GM12892 (cell line): ENCODE results near the gene MYO18A.

ENCODE experiments used
- DNase-seq: peaks from one replicate; pipeline ENCODE4 v3.0.0; 2011; ENCODE audit not compliant: insufficient read length
- FAIRE-seq: peaks from 2 replicates; lab custom pipeline; 2011; peaks lifted over from hg19 to GRCh38; lab: Jason Lieb, UNC
- POLR2A ChIP-seq: IDR thresholded peaks from 2 replicates; pipeline ENCODE4 v1.6.1; 2011; ENCODE audit warnings: low read depth, low read length, control low read depth
- POLR2AphosphoS5 ChIP-seq: IDR thresholded peaks from 2 replicates; pipeline ENCODE4 v1.6.1; 2011; ENCODE audit warnings: low read depth, low read length, control low read depth
- TAF1 ChIP-seq: IDR thresholded peaks from 2 replicates; pipeline ENCODE4 v1.6.1; 2011; ENCODE audit warnings: low read depth, mild to moderate bottlenecking, control low read depth, low read length, borderline replicate concordance

Gene MYO18A

GRCh38 chr17:29165261-29165660 lies 14.9 kb downstream of the MYO18A start:
- DNase-seq (no peak), FAIRE-seq (no peak)
- no peak for TF ChIP-seq POLR2AphosphoS5
- TF ChIP-seq TAF1: no peak
- TF ChIP-seq POLR2A: no peak

DNA sequence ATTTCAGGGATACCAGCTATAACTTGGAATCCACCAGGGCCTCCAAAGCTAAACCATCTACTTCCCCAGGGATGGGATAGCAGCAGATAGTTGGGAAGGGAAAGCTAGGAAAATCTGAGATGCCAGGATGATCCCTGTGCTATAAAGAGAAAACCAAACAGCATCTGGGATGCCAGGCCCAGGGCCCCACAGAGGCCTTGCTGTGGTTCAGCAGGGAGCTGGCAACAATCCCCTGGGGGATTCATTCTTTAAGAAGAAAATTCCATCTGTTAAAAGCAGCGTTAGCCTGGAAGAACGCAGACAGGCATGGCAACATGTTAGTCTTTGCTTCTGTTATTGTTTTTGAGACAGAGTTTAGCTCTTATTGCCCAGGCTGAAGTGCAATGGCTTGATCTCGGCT lies 16.6 kb downstream of the MYO18A start:
- TF ChIP-seq TAF1: no peak
- no peak for TF ChIP-seq POLR2AphosphoS5
- TF ChIP-seq POLR2A: no peak
- FAIRE-seq (no peak), DNase-seq (no peak)

DNA sequence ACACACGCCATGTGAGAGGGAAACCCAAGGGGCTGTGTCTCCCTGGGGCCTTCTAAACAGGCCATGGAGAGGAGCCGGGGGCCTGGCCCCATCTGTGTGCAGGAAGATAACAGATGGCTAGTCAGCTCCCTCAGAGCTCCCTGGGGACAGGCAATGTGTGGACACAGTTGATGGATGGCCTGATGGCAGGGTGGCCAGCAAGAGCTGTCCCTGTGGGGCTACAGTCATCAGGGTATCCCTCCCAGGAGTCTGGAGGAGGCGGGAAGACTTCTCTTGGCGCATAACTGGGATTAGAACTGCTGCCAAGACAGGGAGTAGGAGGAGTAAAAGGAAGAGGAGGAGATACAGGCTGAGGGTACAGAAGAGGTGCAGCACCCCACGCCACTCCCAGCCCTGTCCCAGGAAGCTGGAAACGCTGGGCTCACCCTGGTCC lies 17.3 kb downstream of the MYO18A start:
- TF ChIP-seq POLR2A: no peak
- TF ChIP-seq TAF1: no peak
- DNase-seq (no peak), FAIRE-seq (no peak)

GRCh38 chr17:29162082-29162908 lies 17.9 kb downstream of the MYO18A start:
- FAIRE-seq (no peak), DNase-seq (no peak)
- TF ChIP-seq TAF1 (no peak), POLR2A (no peak), POLR2AphosphoS5 (no peak)

DNA sequence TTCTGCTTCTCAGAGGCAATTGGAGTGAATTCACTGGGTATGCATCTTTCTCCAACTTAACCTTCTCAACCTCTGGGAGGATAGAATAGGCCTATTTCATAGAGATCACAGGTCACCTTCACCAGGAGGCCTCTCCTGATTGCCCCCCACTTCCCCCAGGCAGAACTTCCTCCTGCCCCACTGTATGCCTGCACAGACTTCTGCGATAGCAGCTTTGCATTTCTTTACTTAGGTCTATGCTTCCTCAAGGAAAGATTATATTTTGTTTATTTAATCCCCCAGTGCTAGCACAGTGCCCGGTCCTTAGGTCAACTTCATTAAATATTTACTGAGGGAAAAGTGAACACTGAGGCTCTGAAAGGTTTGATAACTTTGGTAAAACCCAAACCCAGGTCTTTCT lies 19.9 kb downstream of the MYO18A start:
- FAIRE-seq (no peak), DNase-seq (no peak)
- TF ChIP-seq POLR2AphosphoS5 (no peak), TAF1 (no peak), POLR2A (no peak)

GRCh38 chr17:29159306-29159860 lies 20.8 kb downstream of the MYO18A start:
- DNase-seq (no peak), FAIRE-seq (no peak)
- TF ChIP-seq TAF1: 0 out of 2 replicates have a peak, but pooled peaks have one; percentile 20
- no peak for TF ChIP-seq POLR2AphosphoS5

DNA sequence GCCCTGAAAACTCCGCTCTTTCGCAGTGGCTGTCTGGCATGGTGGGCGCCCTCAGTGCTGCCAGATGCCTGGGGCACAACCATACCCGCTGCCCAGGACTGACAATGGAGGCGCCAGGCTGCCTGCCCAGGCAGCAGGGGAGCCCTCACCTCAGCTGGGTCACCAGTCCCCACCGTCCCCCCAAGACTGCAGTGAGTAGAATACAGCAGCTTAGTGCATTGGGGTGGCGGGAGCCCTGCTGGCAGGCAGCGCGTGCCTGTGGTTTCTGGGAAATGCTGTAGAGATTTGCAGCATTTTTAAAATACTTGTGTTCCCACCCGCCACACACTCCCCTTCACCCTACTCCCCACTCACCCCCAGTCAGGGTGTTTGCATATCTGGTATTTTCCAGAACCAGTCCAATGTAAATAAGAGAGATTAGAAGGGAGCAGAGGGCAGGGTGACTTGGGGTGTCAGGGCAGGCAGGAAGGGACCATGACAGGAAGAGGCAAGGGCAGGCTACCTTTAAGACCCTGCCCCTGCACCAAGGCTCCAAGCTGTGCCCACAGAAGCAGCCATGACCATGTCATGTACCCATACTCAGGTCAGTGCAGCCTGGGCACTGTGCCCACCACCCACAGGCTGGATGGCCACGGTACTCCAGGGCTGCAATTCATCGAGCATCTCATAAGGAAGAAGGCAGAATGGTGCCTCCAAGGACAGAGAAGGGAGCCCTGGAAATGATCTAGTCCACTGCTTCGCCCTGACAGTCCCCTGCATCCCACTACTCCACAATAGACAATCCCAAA lies 21.5 kb downstream of the MYO18A start:
- no peak for TF ChIP-seq POLR2A
- no peak for TF ChIP-seq TAF1
- TF ChIP-seq POLR2AphosphoS5: no peak
- FAIRE-seq: no peak
- no peak for DNase-seq

DNA sequence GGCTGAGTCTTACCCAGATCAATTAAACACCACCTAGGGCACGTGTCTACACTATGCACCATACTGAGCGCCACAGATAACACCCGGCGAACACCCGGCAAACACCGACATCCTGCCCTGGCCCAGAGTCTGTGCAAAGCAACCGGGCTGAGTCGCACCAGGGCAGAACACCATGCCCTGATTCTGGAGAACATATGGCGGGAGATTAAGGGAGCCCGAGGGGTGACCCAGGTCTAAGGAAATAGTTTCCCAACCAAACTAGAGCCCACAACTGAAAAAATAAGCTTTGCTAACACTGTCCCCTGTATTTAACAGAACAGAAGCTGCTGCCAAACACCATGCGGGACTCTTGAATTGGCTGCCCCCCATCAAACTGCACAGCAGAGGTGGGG lies 22.1 kb downstream of the MYO18A start:
- DNase-seq (no peak), FAIRE-seq (no peak)
- no peak for TF ChIP-seq POLR2A
- no peak for TF ChIP-seq POLR2AphosphoS5
- TF ChIP-seq TAF1: no peak

DNA sequence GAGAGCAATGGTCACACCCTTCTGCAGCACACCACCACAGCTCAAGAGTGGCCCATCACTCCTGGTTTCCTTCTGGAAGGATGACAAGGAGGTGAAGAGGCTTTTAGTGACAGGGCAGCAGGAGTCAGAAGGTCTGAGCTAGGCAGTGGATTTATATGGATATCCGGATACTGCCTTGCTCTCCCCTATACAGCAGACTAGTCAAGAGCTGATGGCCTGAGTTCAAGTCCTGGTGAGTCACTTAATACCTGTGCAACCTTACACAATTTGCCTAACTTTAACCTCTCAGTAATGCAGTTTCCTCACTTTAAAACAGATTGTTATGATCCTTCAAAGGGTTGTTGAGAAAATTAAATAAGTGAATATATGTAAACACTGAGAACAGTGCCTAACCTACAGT lies 22.9 kb downstream of the MYO18A start:
- TF ChIP-seq POLR2A (no peak), POLR2AphosphoS5 (no peak), TAF1 (no peak)
- FAIRE-seq (no peak), DNase-seq (no peak)

GRCh38 chr17:29156781-29157180 lies 23.4 kb downstream of the MYO18A start:
- FAIRE-seq (no peak), DNase-seq (no peak)
- TF ChIP-seq POLR2AphosphoS5: no peak
- TF ChIP-seq TAF1: no peak
- TF ChIP-seq POLR2A: no peak

DNA sequence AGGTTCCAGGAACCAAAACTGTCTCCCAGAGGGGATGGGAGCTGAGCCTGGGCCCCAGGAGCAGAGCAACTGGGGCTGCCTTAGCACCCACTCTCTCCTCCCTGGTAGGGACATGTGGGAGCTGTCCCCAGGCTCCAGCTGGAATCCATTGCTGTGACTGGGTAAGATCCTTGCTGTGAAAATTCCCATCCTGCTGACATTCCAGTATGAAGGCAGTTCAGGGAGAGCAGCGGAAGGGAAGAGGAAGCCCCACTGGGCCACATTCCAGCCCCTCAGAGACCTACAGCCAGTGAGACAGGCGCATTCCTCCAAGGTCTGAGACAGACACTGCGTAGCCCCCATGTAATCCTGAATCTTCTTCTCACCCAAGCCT lies 24.2 kb downstream of the MYO18A start:
- TF ChIP-seq TAF1: no peak
- no peak for TF ChIP-seq POLR2A
- TF ChIP-seq POLR2AphosphoS5: no peak
- DNase-seq (no peak), FAIRE-seq (no peak)
